IPS-15b (cell line): ENCODE data around the gene TRPM7.

ENCODE experiments used
- H3K27me3 ChIP-seq: one replicate; pipeline ENCODE4 v1.6.1; 2013; ENCODE audit warnings: low read length; ENCODE audit not compliant: control insufficient read depth, insufficient read depth
- H3K36me3 ChIP-seq: one replicate; pipeline ENCODE4 v1.6.1; 2013; ENCODE audit warnings: low read length; ENCODE audit not compliant: control insufficient read depth, insufficient read depth
- H3K4me1 ChIP-seq: one replicate; pipeline ENCODE4 v1.6.1; 2013; ENCODE audit warnings: mild to moderate bottlenecking, low read length; ENCODE audit not compliant: control insufficient read depth, insufficient read depth
- H3K4me3 ChIP-seq: one replicate; pipeline ENCODE4 v1.5.1; 2013; ENCODE audit warnings: low read depth, low read length
- H3K9ac ChIP-seq: one replicate; pipeline ENCODE4 v1.6.1; 2013; ENCODE audit warnings: low read depth, mild to moderate bottlenecking, low read length
- H3K9me3 ChIP-seq: one replicate; pipeline ENCODE4 v1.6.1; 2013; ENCODE audit warnings: mild to moderate bottlenecking, low read length; ENCODE audit not compliant: control insufficient read depth, insufficient read depth

Gene TRPM7

GRCh38 chr15:50552238-50552637, 134.4 kb downstream of the TRPM7 start:
- Histone ChIP-seq H3K36me3 (no peaks in the 10 kb centered on the region), H3K9me3 (no peaks in the 10 kb centered on the region), H3K4me1 (no peaks in the 10 kb centered on the region), H3K4me3 (no peak overlapping the region), H3K9ac (no peak overlapping the region), H3K27me3 (no peaks in the 10 kb centered on the region)

GRCh38 chr15:50549326-50549725, 137.3 kb downstream of the TRPM7 start:
- Histone ChIP-seq H3K9ac (no peak overlapping the region), H3K36me3 (no peaks in the 10 kb centered on the region), H3K9me3 (no peaks in the 10 kb centered on the region), H3K4me1 (no peaks in the 10 kb centered on the region), H3K4me3 (no peak overlapping the region), H3K27me3 (no peaks in the 10 kb centered on the region)

GRCh38 chr15:50546566-50546965, 140.0 kb downstream of the TRPM7 start, which contains the start of gene USP50:
Gene USP50, minus strand, starts transcription at chr15:50546666. Its CDS starts 141 bp downstream, at chr15:50546525.
- Histone ChIP-seq H3K4me3 (no peak within 1 kb of the TSS), H3K36me3 (no peaks in the 10 kb centered on the region), H3K27me3 (no peaks in the 10 kb centered on the region), H3K9ac (no peak within 1 kb of the TSS), H3K4me1 (no peaks in the 10 kb centered on the region), H3K9me3 (no peaks in the 10 kb centered on the region)

GRCh38 chr15:50544368-50544767, 142.2 kb downstream of the TRPM7 start:
- Histone ChIP-seq H3K27me3 (no peaks in the 10 kb centered on the region), H3K4me3 (no peak overlapping the region), H3K9ac (no peak overlapping the region), H3K9me3 (no peaks in the 10 kb centered on the region), H3K36me3 (no peaks in the 10 kb centered on the region), H3K4me1 (no peaks in the 10 kb centered on the region)

- no peaks in the 10 kb centered on the region for H3K27me3 ChIP-seq
- H3K9me3 ChIP-seq, result no peaks in the 10 kb centered on the region
- H3K4me3 ChIP-seq, result no peak overlapping the region
- no peaks in the 10 kb centered on the region for H3K4me1 ChIP-seq
- no peaks in the 10 kb centered on the region for H3K36me3 ChIP-seq
- H3K9ac ChIP-seq, result no peak overlapping the region
Observed at GRCh38 chr15:50543556-50543955, 143.0 kb downstream of the TRPM7 start.

- Histone ChIP-seq H3K27me3 (no peaks in the 10 kb centered on the region), H3K36me3 (no peaks in the 10 kb centered on the region), H3K4me1 (no peaks in the 10 kb centered on the region), H3K9ac (no peak overlapping the region), H3K4me3 (no peak overlapping the region), H3K9me3 (no peaks in the 10 kb centered on the region)
Observed at GRCh38 chr15:50542887-50543210, 143.7 kb downstream of the TRPM7 start.

GRCh38 chr15:50531766-50532165, 154.8 kb downstream of the TRPM7 start:
- H3K9ac ChIP-seq, result no peak overlapping the region
- H3K36me3 ChIP-seq, result no peaks in the 10 kb centered on the region
- no peak overlapping the region for H3K4me3 ChIP-seq
- no peaks in the 10 kb centered on the region for H3K27me3 ChIP-seq
- no peaks in the 10 kb centered on the region for H3K4me1 ChIP-seq
- H3K9me3 ChIP-seq, result no peaks in the 10 kb centered on the region

- no peaks in the 10 kb centered on the region for H3K4me1 ChIP-seq
- H3K9ac ChIP-seq, result no peak overlapping the region
- H3K9me3 ChIP-seq, result no peaks in the 10 kb centered on the region
- no peaks in the 10 kb centered on the region for H3K27me3 ChIP-seq
- H3K4me3 ChIP-seq, result no peak overlapping the region
- no peaks in the 10 kb centered on the region for H3K36me3 ChIP-seq
Observed at GRCh38 chr15:50531163-50531562, 155.4 kb downstream of the TRPM7 start.

- Histone ChIP-seq H3K9me3 (no peaks in the 10 kb centered on the region), H3K9ac (no peak overlapping the region), H3K36me3 (no peaks in the 10 kb centered on the region), H3K4me1 (no peaks in the 10 kb centered on the region), H3K4me3 (no peak overlapping the region), H3K27me3 (no peaks in the 10 kb centered on the region)
Observed at GRCh38 chr15:50523851-50524251, 162.7 kb downstream of the TRPM7 start.

- H3K27me3 ChIP-seq, result no peaks in the 10 kb centered on the region
- no peaks in the 10 kb centered on the region for H3K9me3 ChIP-seq
- no peaks in the 10 kb centered on the region for H3K4me1 ChIP-seq
- no peak overlapping the region for H3K4me3 ChIP-seq
- H3K9ac ChIP-seq, result no peak overlapping the region
- no peaks in the 10 kb centered on the region for H3K36me3 ChIP-seq
Observed at GRCh38 chr15:50519740-50520425, 166.7 kb downstream of the TRPM7 start.

GRCh38 chr15:50513001-50513400, 173.6 kb downstream of the TRPM7 start:
- no peaks in the 10 kb centered on the region for H3K27me3 ChIP-seq
- no peaks in the 10 kb centered on the region for H3K4me1 ChIP-seq
- H3K9me3 ChIP-seq, result no peaks in the 10 kb centered on the region
- no peak overlapping the region for H3K4me3 ChIP-seq
- no peak overlapping the region for H3K9ac ChIP-seq
- H3K36me3 ChIP-seq, result no peaks in the 10 kb centered on the region
